Endothelial cell of umbilical vein (primary cell): ENCODE data around the gene KAT7. TPM values are rescaled to one million over a fixed set of nuclear protein-coding genes. Genes with fewer than 3 reads are reported as not detected.

Experiments used
- BruUV-seq: library from RNA; stranded (reverse); fragments of 400-500 nt; replicated peaks from 2 replicates; lab custom pipeline; 2021; lab: Mats Ljungman, UMichigan
- CTCF ChIA-PET: fragments of 300-600, 350-600 bp; sonication (Branson Sonifier 250); formaldehyde crosslinking; loops from one replicate; lab custom pipeline; 2021; ENCODE audit warnings: antibody characterized with exemption, inconsistent platforms; lab: Charles Lee
- POLR2A ChIA-PET: fragments of 300-600, 350-600 bp; sonication (Branson Sonifier 250); formaldehyde crosslinking; loops from one replicate; lab custom pipeline; 2021; ENCODE audit warnings: antibody characterized with exemption, inconsistent platforms; lab: Charles Lee
- DNase-seq: peaks from one replicate; pipeline ENCODE4 v3.0.0-alpha.2; 2011; ENCODE audit warnings: low read depth, low spot score
- FAIRE-seq: peaks from 2 replicates; lab custom pipeline; 2011; peaks lifted over from hg19 to GRCh38; lab: Jason Lieb, UNC
- H2AFZ ChIP-seq: 2 replicates; pipeline ENCODE4 v1.6.0; 2012; ENCODE audit warnings: low read depth, low read length, control low read depth, inconsistent platforms
- H3K27ac ChIP-seq: 2 replicates; pipeline ENCODE4 v1.5.1; 2011; ENCODE audit warnings: low read depth, mild to moderate bottlenecking, control low read depth, low read length, moderate library complexity; ENCODE audit not compliant: insufficient read depth
- H3K27me3 ChIP-seq, 2 experiments: 2 replicates each; pipeline versions ENCODE4 v1.6.0 to v1.6.1; 2011; ENCODE audit warnings: low read length in 2 of 2, mixed read lengths in 1 of 2; ENCODE audit not compliant: control insufficient read depth in 2 of 2, insufficient read depth in 2 of 2
- H3K36me3 ChIP-seq, 2 experiments: 2 replicates in 1 of 2; 3 replicates in 1 of 2; pipeline ENCODE4 v1.5.1; 2011; ENCODE audit warnings: low read length in 2 of 2, mild to moderate bottlenecking in 1 of 2, moderate library complexity in 1 of 2; ENCODE audit not compliant: control insufficient read depth in 2 of 2, insufficient read depth in 2 of 2; ENCODE audit errors: extremely low read depth in 1 of 2
- H3K4me1 ChIP-seq: 3 replicates; pipeline ENCODE4 v1.5.1; 2011; ENCODE audit warnings: mild to moderate bottlenecking, low read length; ENCODE audit not compliant: control insufficient read depth, insufficient read depth; ENCODE audit errors: extremely low read depth
- H3K4me2 ChIP-seq: 2 replicates; pipeline ENCODE4 v1.6.1; 2011; ENCODE audit warnings: low read length, control low read depth, mixed read lengths; ENCODE audit not compliant: insufficient read depth
- H3K4me3 ChIP-seq, 3 experiments: fragments of 200-600 bp in 1 of 3; sonication (generic), shearing (Covaris generic) in 1 of 3; replicated peaks in 1 of 3; 2 replicates each; pipeline ENCODE4 v1.5.1; 2011 to 2016; ENCODE audit warnings: control low read depth in 3 of 3, low read length in 3 of 3, mild to moderate bottlenecking in 2 of 3, inconsistent platforms in 1 of 3, low read depth in 1 of 3, moderate library complexity in 1 of 3; ENCODE audit not compliant: insufficient read depth in 1 of 3
- H3K79me2 ChIP-seq: 2 replicates; pipeline ENCODE4 v1.6.0; 2012; ENCODE audit warnings: low read length, inconsistent platforms; ENCODE audit not compliant: control insufficient read depth, insufficient read depth
- H3K9ac ChIP-seq: replicated peaks from 2 replicates; pipeline ENCODE3; 2011; ENCODE audit warnings: low read length, control low read depth; ENCODE audit not compliant: insufficient read depth; ENCODE audit errors: extremely low read depth
- H3K9me1 ChIP-seq: replicated peaks from 3 replicates; pipeline ENCODE4 v1.6.0; 2011; ENCODE audit warnings: mild to moderate bottlenecking, low read length; ENCODE audit not compliant: control insufficient read depth, insufficient read depth; ENCODE audit errors: extremely low read depth
- H3K9me3 ChIP-seq: replicated peaks from 2 replicates; pipeline ENCODE4 v1.5.1; 2012; ENCODE audit warnings: low read length, inconsistent platforms; ENCODE audit not compliant: control insufficient read depth, insufficient read depth
- H4K20me1 ChIP-seq: replicated peaks from 2 replicates; pipeline ENCODE3; 2011; ENCODE audit warnings: mild to moderate bottlenecking, low read length; ENCODE audit not compliant: control insufficient read depth, insufficient read depth; ENCODE audit errors: extremely low read depth
- EZH2 ChIP-seq: IDR thresholded peaks from 2 replicates; pipeline ENCODE4 v1.6.1; 2012; ENCODE audit warnings: borderline replicate concordance, low read depth, mild to moderate bottlenecking, moderate library complexity, low read length, inconsistent platforms; ENCODE audit not compliant: severe bottlenecking
- FOS ChIP-seq: IDR thresholded peaks from 2 replicates; pipeline ENCODE4 v1.6.1; 2011; ENCODE audit warnings: mild to moderate bottlenecking, low read length, moderate library complexity, borderline replicate concordance; ENCODE audit not compliant: insufficient read depth
- GATA2 ChIP-seq: IDR thresholded peaks from 2 replicates; pipeline ENCODE4 v1.7.0; 2011; ENCODE audit warnings: low read depth, mild to moderate bottlenecking, moderate library complexity, mixed read lengths, low read length; ENCODE audit not compliant: insufficient read length, insufficient read depth
- JUN ChIP-seq: IDR thresholded peaks from 2 replicates; pipeline ENCODE4 v1.6.1; 2011; ENCODE audit warnings: borderline replicate concordance, low read depth; ENCODE audit not compliant: insufficient read length, insufficient read depth
- MYC ChIP-seq: IDR thresholded peaks from one replicate; pipeline ENCODE4 v1.6.1; 2011; ENCODE audit warnings: mild to moderate bottlenecking, low read depth, low read length
- POLR2A ChIP-seq: IDR thresholded peaks from 2 replicates; pipeline ENCODE4 v1.6.1; 2012; ENCODE audit warnings: low read depth, mild to moderate bottlenecking, control low read depth, low read length
- POLR2AphosphoS5 ChIP-seq: IDR thresholded peaks from 2 replicates; pipeline ENCODE4 v1.6.1; 2012; ENCODE audit warnings: low read depth, mild to moderate bottlenecking, control low read depth, low read length, moderate library complexity; ENCODE audit not compliant: insufficient read depth
- dilution Hi-C: fragments of 300-500 bp; cut with MboI; formaldehyde crosslinking; loops from one replicate; pipeline ENCODE4 v1.15.0; 2019; ENCODE audit warnings: low sequenced_read_pairs; ENCODE audit not compliant: extremely low pct_ligation_motif_present
- intact Hi-C: fragments of 100-400 bp; cut with micrococcal nuclease; formaldehyde crosslinking; loops from one replicate; pipeline ENCODE4 v1.10.0; 2022
- polyA plus RNA-seq, 4 experiments: library from polyadenylated mRNA; depleted of rRNA in 3 of 4; stranded (reverse) in 3 of 4; unstranded in 1 of 4; fragments of >200 nt; gene quantifications; 2 replicates each; pipeline versions ENCODE4 v1.2.1 to v1.2.3, GENCODE V29; 2011 to 2012; ENCODE audit warnings: missing spikeins in 1 of 4
- total RNA-seq: library from RNA; stranded (reverse); gene quantifications from 2 replicates; pipeline ENCODE4 v1.2.3, GENCODE V29; 2021
- TF ChIP-seq, protein P1 (sequence below): IDR thresholded peaks from 2 replicates; pipeline ENCODE4 v1.6.1; 2011; ENCODE audit not compliant: insufficient read depth, insufficient read length
- TF ChIP-seq, protein P2 (sequence below), 2 donors: IDR thresholded peaks; 1 replicate in 1 of 2; 2 replicates in 1 of 2; pipeline ENCODE4 v1.5.1; 2011; ENCODE audit warnings: low read length in 2 of 2, mild to moderate bottlenecking in 2 of 2, moderate library complexity in 2 of 2, control low read depth in 1 of 2, inconsistent platforms in 1 of 2, low read depth in 1 of 2; ENCODE audit not compliant: insufficient read depth in 1 of 2; ENCODE audit errors: extremely low read depth in 1 of 2

The KAT7 gene
- total and polyA plus RNA-seq, 2 donors (not counting 3 experiments of a cell fraction or from before 2014, with no cell fraction given) = 44.5 to 66.2 TPM

DNA sequence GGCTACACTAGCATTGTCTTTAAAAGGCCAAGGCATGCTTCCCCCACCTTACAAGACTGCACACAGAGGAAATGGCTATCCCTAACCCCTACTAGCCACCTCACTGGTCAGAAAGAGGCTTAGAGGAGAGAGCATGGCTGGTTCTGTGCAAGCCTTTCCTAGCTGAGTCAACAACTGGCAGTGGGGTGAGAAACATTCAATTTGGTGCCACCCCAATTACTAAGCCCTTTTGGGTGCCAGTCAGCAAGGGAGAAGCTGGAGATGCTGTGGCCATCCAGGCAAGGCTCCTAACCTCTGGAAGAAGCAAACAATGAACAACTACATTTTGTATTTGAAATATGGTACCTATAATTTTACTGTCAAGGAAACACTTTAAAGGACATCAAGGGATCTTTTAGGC lies 4.7 kb upstream of the KAT7 start:
- H3K4me1 ChIP-seq = peaks cover 17% of the 10 kb centered on the region
- H3K79me2 ChIP-seq = no peaks in the 10 kb centered on the region
- ChIA-PET POLR2A (no interaction called here), CTCF (interaction anchor here (1.0 to 2.6 kb wide), 3 partner anchors 20 to 216 kb away, joined by 6 to 11 read pairs (median 11); partner anchors contain the start of genes FAM117A and SLC35B1)
- H3K27ac ChIP-seq = no peak overlapping the region
- BruUV-seq = no TSS peak
- H3K36me3 ChIP-seq = no peaks in the 10 kb centered on the region
- dilution Hi-C loops = no loop called here
- H3K9me3 ChIP-seq = no peaks in the 10 kb centered on the region
- H3K4me3 ChIP-seq = no peak overlapping the region
- TF ChIP-seq MYC (no peak), FOS (no peak), POLR2A (no peak), JUN (no peak), POLR2AphosphoS5 (no peak), EZH2 (no peak), GATA2 (no peak)
- TF ChIP-seq, protein P1, sequence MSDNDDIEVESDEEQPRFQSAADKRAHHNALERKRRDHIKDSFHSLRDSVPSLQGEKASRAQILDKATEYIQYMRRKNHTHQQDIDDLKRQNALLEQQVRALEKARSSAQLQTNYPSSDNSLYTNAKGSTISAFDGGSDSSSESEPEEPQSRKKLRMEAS = no peak
- TF ChIP-seq, protein P2, sequence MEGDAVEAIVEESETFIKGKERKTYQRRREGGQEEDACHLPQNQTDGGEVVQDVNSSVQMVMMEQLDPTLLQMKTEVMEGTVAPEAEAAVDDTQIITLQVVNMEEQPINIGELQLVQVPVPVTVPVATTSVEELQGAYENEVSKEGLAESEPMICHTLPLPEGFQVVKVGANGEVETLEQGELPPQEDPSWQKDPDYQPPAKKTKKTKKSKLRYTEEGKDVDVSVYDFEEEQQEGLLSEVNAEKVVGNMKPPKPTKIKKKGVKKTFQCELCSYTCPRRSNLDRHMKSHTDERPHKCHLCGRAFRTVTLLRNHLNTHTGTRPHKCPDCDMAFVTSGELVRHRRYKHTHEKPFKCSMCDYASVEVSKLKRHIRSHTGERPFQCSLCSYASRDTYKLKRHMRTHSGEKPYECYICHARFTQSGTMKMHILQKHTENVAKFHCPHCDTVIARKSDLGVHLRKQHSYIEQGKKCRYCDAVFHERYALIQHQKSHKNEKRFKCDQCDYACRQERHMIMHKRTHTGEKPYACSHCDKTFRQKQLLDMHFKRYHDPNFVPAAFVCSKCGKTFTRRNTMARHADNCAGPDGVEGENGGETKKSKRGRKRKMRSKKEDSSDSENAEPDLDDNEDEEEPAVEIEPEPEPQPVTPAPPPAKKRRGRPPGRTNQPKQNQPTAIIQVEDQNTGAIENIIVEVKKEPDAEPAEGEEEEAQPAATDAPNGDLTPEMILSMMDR (IDR thresholded peaks at IDR 0.05; ENCODE audit: extremely low read depth in 1 of 2, insufficient read depth in 1 of 2, low read depth in 1 of 2, low read length in 2 of 2) = no peak
- H3K27me3 ChIP-seq = no peaks in the 10 kb centered on the region
- no peak overlapping the region for H2AFZ ChIP-seq
- H3K9ac ChIP-seq = no peak overlapping the region
- H3K9me1 ChIP-seq = no peaks in the 10 kb centered on the region
- no peak overlapping the region for H3K4me2 ChIP-seq
- intact Hi-C loops = no loop called here
- no peak for DNase-seq
- FAIRE-seq = no peak
- no peaks in the 10 kb centered on the region for H4K20me1 ChIP-seq
